Measurements from ENCODE around the gene MYEOV. TPM values are rescaled to one million over a fixed set of nuclear protein-coding genes. Genes with fewer than 3 reads are reported as not detected.

Gene MYEOV
- total RNA-seq = not detected

GRCh38 chr11:69293819-69294505 is at the start of gene MYEOV:
Gene MYEOV (plus strand): TSS chr11:69294155. CDS start chr11:69295355, 1,200 bp downstream.
- Mint-ChIP-seq H3K4me3 (no peak within 1 kb of the TSS), H3K36me3 (ENCODE audit: low read depth) (peaks cover 1% of the 10 kb centered on the region), H3K4me1 (ENCODE audit: low read depth) (peaks cover 51% of the 10 kb centered on the region), H3K27ac (peak within 1 kb of the TSS; percentile 23), H3K27me3 (ENCODE audit: low read depth) (no peaks in the 10 kb centered on the region), H3K9me3 (ENCODE audit: insufficient read depth) (no peaks in the 10 kb centered on the region)
- ChIA-PET POLR2A (no interaction called here), CTCF (interaction anchor here (0.7 to 1.9 kb wide), 4 partner anchors 11 to 376 kb away, joined by 3 to 6 read pairs (median 4); no protein-coding TSS in a partner anchor)
- ATAC-seq (no peak), DNase-seq (peak; percentile 50)

- Mint-ChIP-seq H3K27ac (no peak overlapping the region), H3K27me3 (ENCODE audit: low read depth) (no peaks in the 10 kb centered on the region), H3K4me3 (no peak overlapping the region), H3K9me3 (ENCODE audit: insufficient read depth) (no peaks in the 10 kb centered on the region), H3K36me3 (ENCODE audit: low read depth) (peaks cover 9% of the 10 kb centered on the region), H3K4me1 (ENCODE audit: low read depth) (peaks cover 15% of the 10 kb centered on the region)
- ChIA-PET POLR2A (no interaction called here), CTCF (no interaction called here)
- ATAC-seq (no peak), DNase-seq (no peak)
Observed at GRCh38 chr11:69244266-69244665, 49.7 kb upstream of the MYEOV start.

- Mint-ChIP-seq H3K27ac (no peak overlapping the region), H3K9me3 (ENCODE audit: insufficient read depth) (no peaks in the 10 kb centered on the region), H3K27me3 (ENCODE audit: low read depth) (no peaks in the 10 kb centered on the region), H3K4me1 (ENCODE audit: low read depth) (peaks cover 15% of the 10 kb centered on the region), H3K36me3 (ENCODE audit: low read depth) (peaks cover 9% of the 10 kb centered on the region), H3K4me3 (no peak overlapping the region)
- DNase-seq (no peak), ATAC-seq (no peak)
- CTCF ChIA-PET = no interaction called here
- POLR2A ChIA-PET = no interaction called here
Observed at GRCh38 chr11:69245041-69245440, 48.9 kb upstream of the MYEOV start.

- CTCF ChIA-PET = no interaction called here
- Mint-ChIP-seq H3K4me3 (no peak overlapping the region), H3K9me3 (ENCODE audit: insufficient read depth) (no peaks in the 10 kb centered on the region), H3K27ac (peak overlapping the region; percentile 14), H3K36me3 (ENCODE audit: low read depth) (peaks cover 9% of the 10 kb centered on the region), H3K27me3 (ENCODE audit: low read depth) (no peaks in the 10 kb centered on the region), H3K4me1 (ENCODE audit: low read depth) (peaks cover 13% of the 10 kb centered on the region)
- ATAC-seq = no peak
- POLR2A ChIA-PET = no interaction called here
- DNase-seq = no peak
Observed at GRCh38 chr11:69245491-69246345, 48.2 kb upstream of the MYEOV start.

- DNase-seq (no peak), ATAC-seq (no peak)
- Mint-ChIP-seq H3K9me3 (ENCODE audit: insufficient read depth) (peaks cover 4% of the 10 kb centered on the region), H3K36me3 (ENCODE audit: low read depth) (no peaks in the 10 kb centered on the region), H3K27ac (no peak overlapping the region), H3K4me3 (no peak overlapping the region), H3K4me1 (ENCODE audit: low read depth) (no peaks in the 10 kb centered on the region), H3K27me3 (ENCODE audit: low read depth) (no peaks in the 10 kb centered on the region)
- ChIA-PET CTCF (no interaction called here), POLR2A (no interaction called here)
Observed at GRCh38 chr11:69249311-69250185, 44.4 kb upstream of the MYEOV start.

- Mint-ChIP-seq H3K4me1 (ENCODE audit: low read depth) (no peaks in the 10 kb centered on the region), H3K9me3 (ENCODE audit: insufficient read depth) (peaks cover 4% of the 10 kb centered on the region), H3K4me3 (no peak overlapping the region), H3K27ac (no peak overlapping the region), H3K27me3 (ENCODE audit: low read depth) (no peaks in the 10 kb centered on the region), H3K36me3 (ENCODE audit: low read depth) (no peaks in the 10 kb centered on the region)
- ATAC-seq (no peak), DNase-seq (no peak)
- ChIA-PET CTCF (no interaction called here), POLR2A (no interaction called here)
Observed at GRCh38 chr11:69250186-69251056, 43.5 kb upstream of the MYEOV start.

- Mint-ChIP-seq H3K4me1 (ENCODE audit: low read depth) (no peaks in the 10 kb centered on the region), H3K4me3 (no peak overlapping the region), H3K27ac (no peak overlapping the region), H3K36me3 (ENCODE audit: low read depth) (no peaks in the 10 kb centered on the region), H3K27me3 (ENCODE audit: low read depth) (no peaks in the 10 kb centered on the region), H3K9me3 (ENCODE audit: insufficient read depth) (peaks cover 6% of the 10 kb centered on the region)
- ATAC-seq (no peak), DNase-seq (no peak)
- CTCF ChIA-PET = no interaction called here
- POLR2A ChIA-PET = no interaction called here
Observed at GRCh38 chr11:69251057-69251393, 42.9 kb upstream of the MYEOV start.

- Mint-ChIP-seq H3K36me3 (ENCODE audit: low read depth) (no peaks in the 10 kb centered on the region), H3K27me3 (ENCODE audit: low read depth) (no peaks in the 10 kb centered on the region), H3K27ac (no peak overlapping the region), H3K4me1 (ENCODE audit: low read depth) (no peaks in the 10 kb centered on the region), H3K4me3 (no peak overlapping the region), H3K9me3 (ENCODE audit: insufficient read depth) (peaks cover 6% of the 10 kb centered on the region)
- DNase-seq = no peak
- no peak for ATAC-seq
- ChIA-PET CTCF (no interaction called here), POLR2A (no interaction called here)
Observed at GRCh38 chr11:69251639-69252489, 42.1 kb upstream of the MYEOV start.

- no peak for ATAC-seq
- no peak overlapping the region for H3K4me3 Mint-ChIP-seq
- H3K27me3 Mint-ChIP-seq (ENCODE audit: low read depth) = no peaks in the 10 kb centered on the region
- peaks cover 6% of the 10 kb centered on the region for H3K9me3 Mint-ChIP-seq (ENCODE audit: insufficient read depth)
- ChIA-PET CTCF (no interaction called here), POLR2A (no interaction called here)
- H3K27ac Mint-ChIP-seq = no peak overlapping the region
- DNase-seq = no peak
- H3K36me3 Mint-ChIP-seq (ENCODE audit: low read depth) = no peaks in the 10 kb centered on the region
- H3K4me1 Mint-ChIP-seq (ENCODE audit: low read depth) = no peaks in the 10 kb centered on the region
Observed at GRCh38 chr11:69252490-69252837, 41.5 kb upstream of the MYEOV start.

- Mint-ChIP-seq H3K9me3 (ENCODE audit: insufficient read depth) (peaks cover 6% of the 10 kb centered on the region), H3K27ac (no peak overlapping the region), H3K4me3 (no peak overlapping the region), H3K36me3 (ENCODE audit: low read depth) (no peaks in the 10 kb centered on the region), H3K27me3 (ENCODE audit: low read depth) (peaks cover 6% of the 10 kb centered on the region), H3K4me1 (ENCODE audit: low read depth) (no peaks in the 10 kb centered on the region)
- ChIA-PET CTCF (no interaction called here), POLR2A (no interaction called here)
- no peak for DNase-seq
- ATAC-seq = no peak
Observed at GRCh38 chr11:69253028-69253427, 40.9 kb upstream of the MYEOV start.

GRCh38 chr11:69257134-69257533 is 36.8 kb upstream of the MYEOV start:
- CTCF ChIA-PET = no interaction called here
- Mint-ChIP-seq H3K9me3 (ENCODE audit: insufficient read depth) (peaks cover 6% of the 10 kb centered on the region), H3K4me1 (ENCODE audit: low read depth) (no peaks in the 10 kb centered on the region), H3K27ac (no peak overlapping the region), H3K4me3 (no peak overlapping the region), H3K27me3 (ENCODE audit: low read depth) (peaks cover 10% of the 10 kb centered on the region), H3K36me3 (ENCODE audit: low read depth) (no peaks in the 10 kb centered on the region)
- no peak for ATAC-seq
- POLR2A ChIA-PET = no interaction called here
- DNase-seq = no peak
